CD4-positive, alpha-beta T cell (primary cell): Measurements from ENCODE around the gene STX17. TPM values are rescaled to one million over a fixed set of nuclear protein-coding genes. Genes with fewer than 3 reads are reported as not detected.
A peak's percentile ranks its signal among the peaks of the same experiment; 100 is the strongest.

Experiments
- ATAC-seq: fragments of 200-7000 bp; cut with Tn5 transposase; one replicate; pipeline ENCODE4 v1.10.0; 2022; ENCODE audit warnings: mild to moderate bottlenecking; ENCODE audit not compliant: poor library complexity
- CTCF ChIA-PET: fragments of 350-600 bp; sonication (Branson Sonifier 250); formaldehyde crosslinking; loops from one replicate; lab custom pipeline; 2021; ENCODE audit warnings: antibody characterized with exemption, inconsistent platforms; lab: Charles Lee
- POLR2A ChIA-PET: fragments of 350-600 bp; sonication (Branson Sonifier 250); formaldehyde crosslinking; loops from one replicate; lab custom pipeline; 2021; ENCODE audit warnings: antibody characterized with exemption, inconsistent platforms; lab: Charles Lee
- DNase-seq, 14 experiments: peaks; one replicate each; pipeline ENCODE4 v3.0.0-alpha.2; 2013 to 2020; ENCODE audit warnings: mixed read lengths in 2 of 14
- H3K27ac ChIP-seq, 2 donors: one replicate each; pipeline versions ENCODE4 v1.5.1 to v1.7.0; 2013; ENCODE audit warnings: low read length in 2 of 2, low read depth in 1 of 2, mild to moderate bottlenecking in 1 of 2
- H3K27me3 ChIP-seq, 2 experiments: 1 replicate in 1 of 2; 2 replicates in 1 of 2; pipeline versions ENCODE4 v1.6.1 to v1.7.0; 2013; ENCODE audit warnings: low read length in 2 of 2, control low read depth in 1 of 2, mild to moderate bottlenecking in 1 of 2, moderate library complexity in 1 of 2; ENCODE audit not compliant: insufficient read depth in 2 of 2, control insufficient read depth in 1 of 2
- H3K36me3 ChIP-seq: one replicate; pipeline ENCODE4 v1.6.1; 2013; ENCODE audit warnings: low read length, control low read depth; ENCODE audit not compliant: insufficient read depth
- H3K4me1 ChIP-seq: one replicate; pipeline ENCODE4 v1.6.1; 2013; ENCODE audit warnings: low read length, control low read depth; ENCODE audit not compliant: insufficient read depth
- H3K4me3 ChIP-seq: one replicate; pipeline ENCODE4 v1.5.1; 2013; ENCODE audit warnings: mild to moderate bottlenecking, low read length, moderate library complexity
- H3K9me3 ChIP-seq, 2 experiments: 1 replicate in 1 of 2; 2 replicates in 1 of 2; pipeline versions ENCODE4 v1.6.1 to v1.7.0; 2013; ENCODE audit warnings: low read length in 2 of 2, mild to moderate bottlenecking in 2 of 2, control low read depth in 1 of 2, moderate library complexity in 1 of 2; ENCODE audit not compliant: control insufficient read depth in 1 of 2, insufficient read depth in 1 of 2
- H3K27ac Mint-ChIP-seq: one replicate; pipeline ENCODE4 v1.8.0; 2020; ENCODE audit warnings: mixed read lengths
- H3K27me3 Mint-ChIP-seq: one replicate; pipeline ENCODE4 v1.8.0; 2021; ENCODE audit warnings: mixed read lengths
- H3K36me3 Mint-ChIP-seq: one replicate; pipeline ENCODE4 v1.8.0; 2021; ENCODE audit warnings: low read depth, mixed read lengths
- H3K4me1 Mint-ChIP-seq: one replicate; pipeline ENCODE4 v1.8.0; 2021; ENCODE audit warnings: low read depth, mixed read lengths
- H3K4me3 Mint-ChIP-seq: one replicate; pipeline ENCODE4 v1.8.0; 2020; ENCODE audit warnings: mild to moderate bottlenecking, mixed read lengths
- H3K9me3 Mint-ChIP-seq: one replicate; pipeline ENCODE4 v1.8.0; 2020; ENCODE audit warnings: mixed read lengths
- CTCF ChIP-seq: fragments of 200-600 bp; IDR thresholded peaks from one replicate; pipeline ENCODE4 v1.8.0; 2022; ENCODE audit warnings: antibody characterized with exemption, mild to moderate bottlenecking
- intact Hi-C, 2 experiments: fragments of 100-400 bp; cut with DNase I in 1 of 2; cut with micrococcal nuclease in 1 of 2; formaldehyde crosslinking; loops; one replicate each; pipeline versions ENCODE4 v1.15.1 to v1.9.0; 2023 to 2025; cut with DNase I, micrococcal nuclease
- total RNA-seq, 174 experiments: library from RNA in 2 of 174; stranded (reverse) in 2 of 174; gene quantifications; one replicate each; pipeline ENCODE4 v1.2.3 and lab custom pipeline; 2021 to 2026

Gene STX17
- total RNA-seq, 2 experiments from 2014 or later = 29.3 to 31.3 TPM

- H3K27ac Mint-ChIP-seq = no peak overlapping the region
These were observed 93.3 kb downstream of the STX17 start for GRCh38 chr9:99999797-100000196.

GRCh38 chr9:100011062-100011681 lies 104.7 kb downstream of the STX17 start:
- Histone ChIP-seq H3K4me1 (no peaks in the 10 kb centered on the region), H3K27me3 (no peaks in the 10 kb centered on the region), H3K4me3 (no peak overlapping the region), H3K27ac (no peak overlapping the region), H3K36me3 (peaks cover 43% of the 10 kb centered on the region), H3K9me3 (peaks cover 0 to 8% of the 10 kb centered on the region in 2 experiments)
- peak; percentile 73 for TF ChIP-seq CTCF
- CTCF ChIA-PET = interaction anchor here (0.8 to 1.5 kb wide), 4 partner anchors 187 to 208 kb away, joined by 3 to 4 read pairs (median 3); no protein-coding TSS in a partner anchor
- Mint-ChIP-seq H3K27ac (no peak overlapping the region), H3K9me3 (peaks cover 2% of the 10 kb centered on the region), H3K4me3 (no peak overlapping the region), H3K36me3 (peaks cover 76% of the 10 kb centered on the region), H3K4me1 (no peaks in the 10 kb centered on the region), H3K27me3 (no peaks in the 10 kb centered on the region)
- POLR2A ChIA-PET = no interaction called here
- intact Hi-C loops = loop anchor here (1.0 to 10.0 kb wide), 4 partner anchors 204 to 846 kb away; no protein-coding TSS in a partner anchor
- DNase-seq (peak in 8 of 14 experiments; percentile 3 to 75 (median 38)), ATAC-seq (peak; percentile 58)

More at GRCh38 chr9:99999797-100000196, 93.3 kb downstream of the STX17 start:
- Histone ChIP-seq H3K4me3 (no peak overlapping the region), H3K27ac (no peak overlapping the region), H3K27me3 (no peaks in the 10 kb centered on the region), H3K9me3 (peaks cover 0 to 21% of the 10 kb centered on the region in 2 experiments), H3K4me1 (no peaks in the 10 kb centered on the region), H3K36me3 (peaks cover 25% of the 10 kb centered on the region)
- H3K27me3 Mint-ChIP-seq = no peaks in the 10 kb centered on the region
- peaks cover 93% of the 10 kb centered on the region for H3K36me3 Mint-ChIP-seq
- ChIA-PET POLR2A (no interaction called here), CTCF (no interaction called here)
- no peaks in the 10 kb centered on the region for H3K4me1 Mint-ChIP-seq
- no peak for TF ChIP-seq CTCF
- no peaks in the 10 kb centered on the region for H3K9me3 Mint-ChIP-seq
- H3K4me3 Mint-ChIP-seq = no peak overlapping the region
- ATAC-seq = no peak
- intact Hi-C loops = no loop called here
- DNase-seq = no peak

- Mint-ChIP-seq H3K4me1 (no peaks in the 10 kb centered on the region), H3K36me3 (peaks cover 76% of the 10 kb centered on the region), H3K27me3 (no peaks in the 10 kb centered on the region), H3K4me3 (no peak overlapping the region), H3K27ac (no peak overlapping the region), H3K9me3 (peaks cover 2% of the 10 kb centered on the region)
- peaks cover 49% of the 10 kb centered on the region for H3K36me3 ChIP-seq
- no peak for ATAC-seq
- no peak overlapping the region for H3K27ac ChIP-seq
- no peak overlapping the region for H3K4me3 ChIP-seq
- no peaks in the 10 kb centered on the region for H3K27me3 ChIP-seq
- H3K9me3 ChIP-seq = peaks cover 0 to 8% of the 10 kb centered on the region in 2 experiments
- ChIA-PET CTCF (no interaction called here), POLR2A (no interaction called here)
- no peaks in the 10 kb centered on the region for H3K4me1 ChIP-seq
- no peak for DNase-seq
- intact Hi-C loops = loop anchor here (10.0 kb wide), 2 partner anchors 827 to 847 kb away; no protein-coding TSS in a partner anchor
- no peak for TF ChIP-seq CTCF
These were observed 105.8 kb downstream of the STX17 start for GRCh38 chr9:100012279-100012678.
